GM21737 (cell line): Measurements from ENCODE around the gene MARCHF6.
"Not testable (repeated sequence)": the region's sequence is repeated elsewhere in the genome, so short reads cannot be mapped to it uniquely, and the experiment has no call there.

ENCODE experiments used
- ATAC-seq: cut with Tn5 transposase; IDR thresholded peaks from one replicate; pipeline ENCODE4 v1.9.1; 2021; ENCODE audit warnings: mild to moderate bottlenecking, moderate library complexity; ENCODE audit not compliant: unreplicated experiment

Gene MARCHF6

DNA sequence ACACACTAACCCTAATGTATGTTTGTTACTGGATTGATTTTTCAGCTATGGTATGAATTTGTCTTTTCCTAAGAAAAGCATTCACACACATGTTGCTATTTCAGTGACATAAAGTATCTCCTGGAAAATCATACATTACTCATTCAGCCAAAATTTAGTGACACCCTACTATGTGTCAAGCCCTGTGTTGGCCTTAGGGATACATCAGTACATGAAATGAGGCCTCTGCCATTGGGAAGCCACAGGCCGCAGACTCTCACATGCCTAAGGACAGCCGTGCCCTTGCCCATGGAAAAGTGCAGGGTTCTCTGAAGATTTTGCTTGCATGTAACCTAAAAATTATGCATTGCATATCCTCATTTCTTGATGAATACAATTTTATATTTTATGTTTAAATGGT is 5.2 kb upstream of the MARCHF6 start:
- ATAC-seq: no peak

DNA sequence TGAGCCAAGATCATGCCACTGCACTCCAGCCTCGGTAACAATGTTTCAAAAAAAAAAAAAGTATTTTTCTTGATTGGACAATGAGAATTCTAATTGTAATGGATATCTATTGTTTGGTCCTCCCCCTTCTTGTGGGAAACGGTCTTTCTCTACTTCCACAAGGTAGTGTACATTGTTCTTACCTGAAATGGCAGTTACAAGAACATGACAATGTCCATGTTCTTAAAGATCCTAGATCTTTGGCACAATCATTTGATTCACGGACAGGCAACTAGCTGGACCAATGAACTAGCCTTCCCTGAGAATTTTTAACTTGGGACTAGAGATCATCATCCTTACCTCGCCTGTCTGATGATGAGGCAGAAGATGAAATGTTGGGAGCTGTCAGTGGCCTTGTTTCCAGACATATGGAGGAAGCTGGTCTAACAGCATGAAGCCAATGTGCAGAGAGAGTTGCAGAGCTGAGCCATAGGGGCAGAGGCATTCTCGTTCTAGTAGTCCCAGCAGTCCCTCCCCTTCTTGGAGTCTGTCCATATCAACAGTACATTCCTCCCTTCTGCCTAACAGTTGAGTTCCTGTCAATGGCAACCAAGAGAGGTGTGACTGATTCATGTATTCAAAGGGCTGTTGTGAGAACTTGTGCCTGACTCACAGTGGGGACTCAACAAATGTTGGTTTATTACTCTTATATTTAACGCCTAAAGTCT is 2.1 kb upstream of the MARCHF6 start:
- no peak for ATAC-seq

DNA sequence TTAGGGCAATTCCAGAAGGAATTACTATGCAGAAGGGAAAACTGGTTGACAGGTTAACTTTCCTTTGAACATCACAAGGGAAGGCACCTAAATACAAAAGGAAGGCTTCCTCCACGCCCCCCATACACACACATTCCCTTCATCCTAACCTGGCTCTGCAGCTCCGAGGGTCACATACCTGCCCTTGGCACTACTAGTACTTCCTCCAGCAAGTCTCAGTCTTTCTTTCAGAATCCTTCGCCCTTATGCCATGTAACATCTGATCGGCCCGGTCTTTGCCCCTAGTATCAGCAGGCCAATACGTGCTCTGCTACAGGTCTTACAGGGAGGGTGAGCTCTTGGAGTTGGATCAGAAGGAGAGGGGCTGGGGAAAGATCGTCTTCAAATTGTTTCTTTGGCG is 1.6 kb upstream of the MARCHF6 start:
- ATAC-seq: no peak

DNA sequence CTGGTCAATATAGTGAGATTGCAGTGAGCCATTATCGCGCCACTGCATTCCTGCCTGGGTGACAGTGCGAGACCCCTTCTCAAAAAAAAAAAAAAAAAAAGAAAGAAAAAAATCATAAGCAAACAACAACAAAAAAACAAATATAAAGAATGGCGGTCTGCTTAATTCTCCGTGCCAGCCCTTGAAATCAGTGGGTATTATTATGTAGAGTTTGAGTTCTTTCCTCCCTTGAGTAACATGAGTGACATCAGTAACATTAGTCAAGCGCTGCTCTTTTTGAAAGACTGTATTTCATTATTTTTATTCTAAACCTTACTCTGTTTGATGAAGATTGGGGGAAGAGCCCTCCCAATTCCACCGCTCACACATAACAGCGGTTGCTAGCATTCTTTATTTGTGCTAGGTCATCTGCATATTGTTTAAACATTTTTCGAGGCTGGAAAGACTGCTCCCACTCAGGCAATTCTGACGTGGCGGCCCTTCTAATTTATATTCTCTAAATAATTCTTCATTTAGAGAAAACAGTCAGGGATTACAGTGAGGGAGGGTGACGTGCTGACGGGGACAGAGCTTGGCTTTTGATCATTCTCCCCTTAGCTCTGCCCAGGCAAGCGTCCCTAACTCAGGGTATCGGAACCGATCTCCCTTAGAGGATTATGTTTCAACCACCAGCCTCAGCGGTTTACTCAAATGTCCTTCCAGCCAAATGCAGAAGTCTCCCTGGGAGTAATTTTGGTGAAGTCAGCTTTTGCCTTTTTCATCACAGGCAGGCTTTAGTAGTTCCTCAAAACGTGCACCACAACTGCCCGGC is 860 bp upstream of the MARCHF6 start:
- ATAC-seq: peak; percentile 1

DNA sequence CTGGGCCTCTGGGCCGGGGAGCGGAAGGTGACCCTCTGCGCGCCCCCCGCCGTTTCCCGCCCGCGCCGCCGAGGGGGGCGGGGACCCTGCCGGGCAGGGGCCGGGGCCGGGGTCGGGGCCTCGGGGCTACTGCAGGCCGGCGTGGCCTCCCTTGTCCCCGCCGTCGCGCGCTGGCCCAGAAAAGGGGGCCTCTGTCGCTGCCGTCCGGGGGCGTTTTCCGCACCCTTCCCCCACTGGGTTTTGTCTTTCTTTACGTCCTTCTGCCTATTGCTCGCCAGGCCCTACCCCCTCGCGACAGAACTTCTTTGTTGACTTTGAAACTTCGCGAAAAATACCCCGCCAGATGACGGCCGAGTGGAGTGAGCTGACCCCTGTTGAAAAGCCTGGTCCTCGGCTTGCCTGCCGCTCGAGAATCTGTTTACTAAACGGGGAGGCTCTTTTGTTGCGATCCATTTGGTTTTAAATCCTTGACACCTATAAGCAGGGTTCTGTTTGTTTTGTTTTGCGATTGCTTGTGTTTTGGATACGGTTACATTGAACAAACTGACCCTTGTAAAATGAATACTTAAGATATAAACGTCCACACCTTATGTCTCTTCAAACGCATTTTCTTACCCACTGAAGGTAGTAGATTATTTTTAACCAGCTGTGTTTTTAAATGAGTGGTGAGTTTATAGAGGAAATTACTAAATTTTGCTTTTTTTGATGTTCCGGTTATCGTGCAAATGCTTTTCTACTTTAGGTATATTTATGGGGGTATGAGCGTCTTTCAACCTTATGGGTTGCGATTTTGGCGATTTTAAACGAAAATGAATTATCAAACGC is 765 bp downstream of the MARCHF6 start:
- ATAC-seq: peak; percentile 21

DNA sequence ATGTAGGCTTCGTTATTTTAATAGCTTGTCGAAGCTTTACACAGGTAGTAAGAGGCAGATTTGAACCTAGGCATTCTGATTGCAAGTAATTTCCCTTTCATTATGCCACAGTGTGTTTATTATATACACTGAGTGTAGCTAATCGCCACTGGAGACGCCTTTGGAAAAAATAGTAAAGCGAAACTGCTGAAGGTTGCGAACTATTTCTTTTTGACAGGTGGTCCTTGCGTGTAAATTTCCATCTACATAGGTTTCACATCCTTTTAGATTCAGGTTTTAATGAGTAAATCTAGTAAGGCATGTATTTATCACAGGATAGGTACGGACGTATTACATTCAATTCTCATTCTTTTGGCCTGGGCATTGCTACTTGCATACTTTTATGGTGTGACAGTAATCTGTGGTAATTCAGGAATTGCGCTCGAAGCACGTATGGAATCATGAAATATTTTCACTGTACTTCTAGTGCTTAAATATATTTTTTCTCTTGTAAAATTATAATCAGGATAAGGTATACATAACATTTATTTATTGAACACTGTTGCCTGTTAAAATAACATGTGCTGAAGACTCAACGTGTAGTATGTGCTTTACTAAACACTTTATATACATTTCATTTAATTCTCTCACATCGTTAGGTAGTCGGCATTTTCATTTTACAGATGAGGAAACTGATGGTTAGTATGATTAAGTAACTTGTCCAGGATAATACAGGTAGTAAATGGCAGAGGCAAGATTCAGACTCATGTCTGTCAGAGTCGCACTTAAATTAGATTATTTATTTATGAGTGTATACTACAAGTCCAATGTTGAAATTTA is 1.8 kb downstream of the MARCHF6 start:
- ATAC-seq: no peak

DNA sequence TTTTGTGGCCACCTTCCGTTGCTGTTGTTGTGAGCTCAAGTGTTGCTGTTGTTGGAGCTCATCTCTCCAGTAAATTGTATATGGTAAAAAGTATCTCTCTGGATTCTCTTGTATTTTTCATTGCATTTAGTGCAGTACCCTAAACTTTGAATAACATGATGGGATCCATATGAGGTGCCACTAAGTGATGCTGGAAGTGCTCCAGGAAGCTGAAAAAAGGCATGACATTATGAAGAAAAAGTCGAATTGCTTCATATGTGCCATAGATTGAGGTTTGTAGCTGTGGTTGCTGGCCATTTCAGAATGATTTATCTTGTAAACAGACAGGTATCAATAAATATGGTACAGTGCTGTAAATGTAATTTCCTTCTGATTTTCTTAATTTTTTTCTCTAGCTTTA is 5.5 kb downstream of the MARCHF6 start:
- no peak for ATAC-seq

DNA sequence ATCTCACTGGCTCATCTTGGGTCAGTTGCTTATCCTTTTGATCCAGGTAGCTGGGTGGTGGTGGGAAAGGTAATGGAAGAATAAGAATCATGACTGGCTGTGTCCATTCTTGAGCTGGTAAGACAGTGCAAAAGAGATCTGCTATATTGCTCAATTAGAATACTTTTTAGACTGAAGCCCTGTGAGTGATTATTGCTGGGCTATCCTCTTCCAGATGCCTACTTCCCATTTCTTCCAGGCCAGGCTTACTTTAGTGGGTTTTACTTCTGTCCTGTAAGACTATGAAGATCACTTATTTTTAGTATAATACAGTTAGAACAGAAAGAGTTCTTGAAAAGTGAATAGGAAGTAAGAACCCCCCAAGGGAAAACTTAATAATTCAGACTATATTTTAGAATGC is 7.2 kb downstream of the MARCHF6 start:
- no peak for ATAC-seq

DNA sequence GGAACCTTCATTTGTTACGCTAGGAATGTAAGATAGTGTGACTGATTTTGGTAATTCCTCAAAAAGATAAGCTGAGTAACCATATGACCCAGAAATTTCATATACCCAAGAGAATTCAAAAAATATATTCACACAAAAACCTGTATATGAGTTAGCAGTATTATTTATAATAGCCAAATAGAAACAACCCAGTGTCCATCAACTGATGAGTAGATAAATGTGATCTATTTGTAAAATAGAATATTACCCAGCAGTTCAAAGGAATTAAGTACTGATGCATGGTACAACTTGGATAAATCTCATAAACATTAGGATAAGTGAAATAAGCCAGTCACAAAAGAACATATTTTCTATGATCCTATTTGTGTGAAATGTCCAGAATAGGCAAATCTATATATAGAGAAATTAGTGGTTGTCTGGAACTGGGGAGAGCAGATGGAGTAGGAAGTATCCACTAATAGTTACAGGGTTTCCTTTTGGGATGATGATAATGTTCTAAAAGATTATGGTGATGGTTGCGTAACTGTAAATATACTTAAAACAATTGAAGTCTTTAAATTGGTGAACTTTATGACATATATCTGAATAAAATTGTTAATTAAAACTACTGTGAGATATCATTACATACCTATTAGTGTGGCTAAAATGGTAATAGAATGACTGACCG is 10.2 kb downstream of the MARCHF6 start:
- no peak for ATAC-seq

DNA sequence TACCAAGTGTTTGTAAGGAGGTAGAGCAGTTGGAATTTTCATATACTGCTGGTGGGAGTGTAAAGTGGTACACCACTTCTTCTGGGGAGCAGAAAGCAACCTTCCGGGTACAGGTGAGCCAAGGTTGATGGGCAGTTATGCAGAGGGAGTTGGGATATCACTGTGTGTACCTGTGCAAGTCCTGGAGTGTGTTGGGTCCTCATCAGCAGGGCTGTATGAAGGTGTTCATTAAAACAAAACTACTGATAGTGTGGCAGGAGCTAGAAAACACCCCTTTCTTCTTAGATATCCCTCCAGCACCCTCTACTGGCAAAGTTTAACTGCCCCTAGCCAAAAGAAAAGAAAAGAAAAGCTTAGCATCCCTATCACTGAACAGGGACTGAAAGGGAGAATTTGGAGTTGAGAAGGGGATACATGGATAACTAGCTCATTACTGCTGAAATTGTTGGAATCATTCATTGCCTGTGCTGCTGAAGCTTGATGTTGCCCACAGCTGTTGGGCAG is 10.7 kb downstream of the MARCHF6 start:
- no peak for ATAC-seq

DNA sequence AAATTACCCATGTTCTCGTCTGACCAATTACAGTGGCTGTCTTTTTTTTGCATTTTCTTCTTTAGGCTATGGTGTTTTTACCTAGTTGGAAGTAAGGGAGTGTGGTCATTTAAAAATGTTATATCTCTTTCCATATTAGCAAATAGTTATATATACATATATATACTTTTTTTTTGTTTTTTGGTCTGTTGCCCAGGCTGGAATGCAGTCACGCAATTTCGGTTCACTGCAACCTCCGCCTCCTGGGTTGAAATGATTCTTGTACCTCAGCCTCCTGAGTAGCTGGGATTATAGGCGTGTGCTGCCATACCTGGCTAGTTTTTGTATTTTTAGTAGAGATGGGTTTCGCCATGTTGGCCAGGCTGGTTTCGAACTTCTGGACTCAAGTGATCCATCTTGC is 12.3 kb downstream of the MARCHF6 start:
- no peak for ATAC-seq

DNA sequence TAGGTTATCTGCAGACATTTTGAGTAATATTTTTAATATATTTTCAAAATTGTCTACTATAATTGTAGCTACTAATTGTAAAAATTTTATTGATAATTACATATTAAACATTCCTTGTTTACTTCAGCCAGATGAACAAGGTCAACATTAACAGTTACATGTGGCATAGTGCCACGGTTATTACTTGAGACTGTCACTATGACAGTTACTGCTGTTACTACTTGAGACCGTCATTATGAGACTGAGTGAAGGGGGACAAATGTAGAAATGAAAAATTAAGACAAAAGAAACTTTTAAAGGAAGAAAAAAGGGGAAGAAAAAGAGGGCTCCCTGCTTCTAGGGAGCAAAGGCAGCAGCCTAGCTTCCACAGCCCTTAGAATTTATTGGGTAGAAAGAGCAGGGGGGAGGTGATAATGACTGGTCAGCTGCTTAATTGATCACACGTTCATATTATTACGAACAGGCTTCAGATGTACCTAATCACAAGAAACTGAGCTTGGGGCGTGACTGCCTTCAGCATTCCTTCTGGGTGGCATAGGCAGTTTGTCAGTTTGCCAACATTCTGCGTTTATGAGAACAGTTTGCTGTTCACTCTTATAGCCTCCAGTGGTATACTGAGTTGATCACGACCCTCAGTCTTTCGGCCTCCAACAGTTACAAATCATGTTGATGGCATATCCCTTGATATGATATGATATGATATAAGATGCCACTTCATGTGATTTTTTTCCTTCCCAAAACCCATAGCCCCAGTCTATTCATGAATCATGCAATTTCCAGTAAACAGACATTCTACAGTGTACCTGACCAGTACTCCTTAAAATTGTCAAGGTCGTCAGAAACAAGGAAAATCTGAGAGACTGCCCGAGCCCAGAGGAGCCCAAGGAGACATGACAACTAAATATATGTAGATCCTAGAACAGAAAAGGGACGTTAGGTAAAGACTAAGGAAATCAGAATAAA is 13.1 kb downstream of the MARCHF6 start:
- ATAC-seq: no peak

DNA sequence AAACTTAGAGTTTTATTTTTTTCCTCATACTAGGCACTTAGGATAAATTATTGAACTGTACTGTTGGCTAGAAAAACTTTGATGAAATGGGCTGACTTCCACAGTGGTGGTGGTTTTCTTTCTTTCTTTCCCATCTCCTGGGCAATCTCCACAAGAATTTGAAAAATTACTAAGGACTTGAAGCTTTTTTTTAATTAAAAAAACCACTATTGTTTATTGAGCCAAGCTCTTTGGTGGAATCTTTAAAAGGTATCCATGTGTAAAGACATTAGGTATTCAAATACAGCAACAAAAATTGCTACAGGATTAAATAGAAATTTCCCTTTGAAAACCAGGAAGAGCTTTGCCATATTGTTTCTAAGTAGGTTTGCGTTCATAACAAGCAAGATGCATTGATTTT is 14.1 kb downstream of the MARCHF6 start:
- ATAC-seq: no peak

DNA sequence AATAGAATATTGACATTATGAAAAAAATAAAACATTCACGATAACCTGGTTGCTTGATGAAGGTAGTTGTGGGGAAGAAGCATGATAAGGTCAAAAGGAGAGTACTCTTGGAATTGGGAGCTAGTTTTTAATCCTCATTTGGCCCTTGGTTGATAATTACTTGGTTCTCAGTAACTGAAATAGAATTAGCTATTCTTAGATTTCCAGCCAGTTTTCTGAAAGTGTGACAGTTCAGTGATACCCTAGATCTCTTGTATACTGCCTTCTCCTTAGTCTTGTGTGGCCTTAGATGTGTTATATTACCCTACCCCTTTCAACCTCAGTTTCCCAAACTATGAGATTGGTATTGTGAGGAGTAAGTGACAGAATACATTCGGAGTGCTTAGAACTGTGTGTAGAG is 17.4 kb downstream of the MARCHF6 start:
- ATAC-seq: no peak

DNA sequence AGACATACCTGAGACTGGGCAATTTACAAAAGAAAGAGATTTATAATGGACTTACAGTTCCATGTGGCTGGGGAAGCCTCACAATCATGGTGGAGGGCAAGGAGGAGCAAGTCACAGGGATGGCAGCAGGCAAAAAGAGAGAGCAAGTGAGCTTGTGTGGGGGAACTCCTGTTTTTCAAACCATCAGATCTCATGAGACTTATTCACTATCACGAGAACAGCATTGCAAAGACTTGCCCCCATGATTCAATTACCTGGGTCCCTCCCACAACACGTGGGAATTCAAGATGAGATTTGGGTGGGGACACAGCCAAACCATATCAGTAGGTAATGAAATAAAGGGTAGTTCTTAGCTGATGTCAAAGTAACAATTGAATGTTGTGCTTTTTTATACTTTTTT is 17.9 kb downstream of the MARCHF6 start:
- not testable (repeated sequence) for ATAC-seq

DNA sequence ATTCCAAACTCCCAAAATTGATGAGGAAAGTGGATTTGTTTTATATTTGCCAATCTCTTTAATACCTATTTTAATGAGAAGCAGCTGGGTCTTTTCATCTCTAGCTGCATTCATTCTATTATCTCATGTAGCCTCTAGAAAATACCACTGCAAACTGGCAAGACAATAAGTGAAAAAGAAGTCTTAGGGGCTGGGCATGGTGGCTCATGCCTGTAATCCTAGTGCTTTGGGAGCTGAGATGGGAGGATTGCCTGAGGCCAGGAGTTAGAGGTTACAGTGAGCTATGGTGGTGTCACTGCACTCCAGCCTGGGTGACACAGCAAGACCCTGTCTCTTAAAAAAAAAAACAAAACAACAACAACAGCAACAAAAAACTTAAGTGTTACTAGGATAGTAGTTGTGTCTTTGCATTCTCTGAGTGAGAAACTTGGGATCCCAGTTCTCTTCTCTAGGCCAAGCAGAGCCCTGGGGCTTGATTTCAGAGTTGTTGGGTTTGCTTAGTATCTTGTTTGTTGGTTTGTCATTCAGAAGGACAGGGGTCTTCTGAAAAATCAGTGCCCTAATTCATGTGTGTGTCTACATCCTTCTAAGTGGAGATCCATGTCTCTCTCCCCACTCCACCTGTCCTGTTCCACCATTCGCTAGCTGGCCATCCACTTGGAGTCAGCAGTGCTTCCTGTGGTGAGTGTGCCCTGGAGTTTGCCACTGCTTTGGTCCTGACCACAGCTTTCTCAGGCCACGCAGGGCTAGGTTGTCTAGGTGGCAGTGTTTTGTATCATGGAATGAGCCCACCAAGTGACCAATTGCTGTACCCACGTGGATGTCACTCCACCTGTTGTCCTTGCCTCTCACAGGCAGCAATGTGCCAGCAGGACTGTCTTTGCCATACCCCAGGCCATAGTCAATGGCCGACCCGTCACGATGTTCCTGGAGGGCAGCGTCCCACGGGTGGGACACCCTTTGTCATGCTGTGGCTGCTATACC is 19.5 kb downstream of the MARCHF6 start:
- no peak for ATAC-seq
